Amniotic stem cell (primary cell): Measurements from ENCODE around the gene FOXJ1.

Experiments used
- DNase-seq: peaks from one replicate; lab custom pipeline; 2025; lab: John Stamatoyannopoulos, UW

FOXJ1 gene

DNA sequence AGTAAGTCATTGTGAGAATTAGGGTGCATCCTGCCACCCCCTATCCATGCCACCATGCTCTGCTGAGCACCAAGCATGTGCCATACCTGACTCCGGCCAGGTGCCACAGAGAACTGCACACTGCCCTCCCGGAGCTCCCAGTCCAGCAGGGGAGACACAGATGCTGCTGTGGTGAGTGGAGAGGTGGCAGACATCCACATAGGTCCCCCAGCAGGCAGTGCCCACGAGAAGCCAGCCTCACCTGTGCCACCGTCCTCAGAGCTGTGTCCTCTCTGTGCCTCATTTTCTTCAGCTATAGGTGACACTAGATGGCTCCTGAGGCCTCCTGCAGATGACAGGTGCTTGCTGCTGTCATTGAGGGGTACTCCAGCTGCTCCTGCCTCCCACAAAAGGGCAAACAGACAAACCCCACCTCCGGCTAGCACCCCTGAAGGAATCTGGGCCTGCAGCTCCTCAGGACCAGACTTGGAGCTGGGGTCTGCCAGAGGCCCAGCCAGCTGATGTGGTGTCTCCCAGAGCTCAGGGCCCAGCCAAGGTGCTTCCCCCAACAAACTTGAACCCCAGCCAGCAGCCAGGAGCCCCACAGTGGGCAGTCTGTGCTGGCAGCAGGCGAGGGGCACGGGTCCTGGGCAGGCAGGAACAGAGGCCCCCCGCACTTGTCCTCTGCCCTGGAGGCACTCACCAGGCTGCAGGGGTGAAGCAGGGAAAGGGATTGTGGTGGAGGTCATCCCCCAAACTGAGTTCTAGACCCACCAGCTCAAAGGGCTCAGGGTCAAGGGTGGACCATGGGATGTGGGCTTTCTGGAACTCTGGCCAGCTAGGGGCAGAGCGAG, 17.1 kb downstream of the FOXJ1 start:
- DNase-seq: no peak

DNA sequence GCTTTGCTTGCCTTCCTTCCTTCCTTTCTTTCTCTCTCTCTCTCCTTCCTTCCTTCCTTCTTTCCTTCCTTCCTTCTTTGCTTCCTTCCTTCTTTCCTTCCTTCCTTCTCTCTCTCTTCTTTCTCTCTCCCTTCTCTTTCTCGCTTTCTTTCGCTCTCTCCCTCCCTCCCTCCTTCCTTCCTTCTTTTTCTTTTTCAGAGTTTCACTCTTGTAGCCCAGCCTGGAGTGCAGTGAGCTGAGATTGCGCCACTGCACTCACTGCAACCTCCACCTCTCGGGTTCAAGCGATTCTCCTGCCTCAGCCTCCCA, 17.9 kb downstream of the FOXJ1 start:
- no peak for DNase-seq

DNA sequence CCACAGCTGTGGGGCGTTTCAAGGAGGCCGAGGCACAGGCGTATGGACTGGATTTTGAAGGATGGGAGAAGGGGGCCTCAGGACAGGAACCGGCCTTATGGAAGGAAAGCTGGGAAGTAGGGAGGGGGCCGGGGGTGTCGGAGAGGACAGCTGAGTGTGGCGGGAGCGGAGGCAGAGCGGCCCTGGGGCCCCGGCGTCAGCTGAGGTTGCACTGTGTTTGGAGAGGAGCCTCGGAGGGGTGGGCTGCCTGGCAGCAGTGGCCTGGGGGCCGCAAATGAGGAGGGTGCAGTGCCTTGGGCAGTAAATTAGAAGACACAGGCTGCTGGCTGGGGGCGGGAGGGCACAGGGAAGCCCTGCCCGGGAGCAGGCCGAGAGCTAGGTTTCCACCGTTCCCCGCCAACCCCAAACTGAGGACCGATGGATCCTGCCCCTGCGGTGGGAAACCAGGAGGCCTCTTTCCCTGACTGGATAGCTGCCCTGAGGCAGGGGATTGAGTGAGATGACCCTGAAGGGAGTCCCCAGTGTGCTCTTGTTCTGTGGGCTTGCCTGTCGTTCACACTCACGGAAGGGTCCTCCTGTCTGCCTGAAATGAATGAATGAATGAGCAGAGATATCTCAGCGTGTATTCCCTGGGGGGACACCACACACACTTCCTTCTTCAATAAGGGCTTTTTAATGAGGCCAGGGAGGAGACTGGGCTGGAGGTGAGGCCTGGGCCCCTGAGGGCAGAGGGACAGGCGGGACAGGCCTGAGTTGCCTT, 18.4 kb downstream of the FOXJ1 start:
- no peak for DNase-seq

DNA sequence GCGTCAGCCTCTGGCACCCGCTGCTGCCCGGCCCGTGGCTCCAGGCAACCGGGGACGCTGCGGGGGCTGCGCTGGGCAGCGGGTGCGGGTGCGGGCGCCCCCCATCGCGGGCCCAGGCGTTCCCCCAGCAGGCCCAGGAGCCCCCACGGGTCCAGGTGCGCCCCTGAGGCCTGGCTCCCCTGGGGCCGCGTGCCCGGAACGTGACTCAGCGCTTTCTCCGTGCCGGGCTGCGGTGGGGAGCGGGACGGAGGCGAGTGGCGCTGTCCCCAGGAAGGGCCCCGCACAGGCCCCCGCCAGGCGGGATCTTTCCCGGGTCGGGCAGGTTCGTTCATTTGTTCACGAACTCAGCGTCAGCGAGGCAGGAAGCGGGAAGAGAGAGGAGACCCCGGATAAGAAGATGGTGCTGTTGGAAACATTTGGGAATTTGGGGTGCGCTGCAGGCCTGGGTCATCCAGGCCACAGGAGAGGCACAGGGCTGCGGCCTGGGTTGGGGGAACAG, 19.1 kb downstream of the FOXJ1 start:
- no peak for DNase-seq

DNA sequence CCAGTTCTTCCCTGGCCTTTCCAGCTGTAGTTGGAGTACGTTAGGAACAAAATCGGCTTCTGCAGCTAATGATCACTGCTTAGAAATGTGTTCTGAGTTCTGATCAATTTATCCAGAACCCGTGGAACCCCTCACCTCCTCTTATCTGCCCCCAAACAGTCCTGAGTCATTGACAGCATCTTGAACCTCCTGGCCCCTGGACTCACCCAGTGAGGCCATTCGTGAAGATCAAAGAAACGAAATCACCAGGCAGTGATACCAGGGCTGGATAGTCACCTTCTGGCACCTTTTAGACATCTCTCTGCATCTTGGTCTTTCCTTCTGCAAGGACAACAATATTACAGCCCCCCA, 20.4 kb downstream of the FOXJ1 start:
- DNase-seq: no peak

DNA sequence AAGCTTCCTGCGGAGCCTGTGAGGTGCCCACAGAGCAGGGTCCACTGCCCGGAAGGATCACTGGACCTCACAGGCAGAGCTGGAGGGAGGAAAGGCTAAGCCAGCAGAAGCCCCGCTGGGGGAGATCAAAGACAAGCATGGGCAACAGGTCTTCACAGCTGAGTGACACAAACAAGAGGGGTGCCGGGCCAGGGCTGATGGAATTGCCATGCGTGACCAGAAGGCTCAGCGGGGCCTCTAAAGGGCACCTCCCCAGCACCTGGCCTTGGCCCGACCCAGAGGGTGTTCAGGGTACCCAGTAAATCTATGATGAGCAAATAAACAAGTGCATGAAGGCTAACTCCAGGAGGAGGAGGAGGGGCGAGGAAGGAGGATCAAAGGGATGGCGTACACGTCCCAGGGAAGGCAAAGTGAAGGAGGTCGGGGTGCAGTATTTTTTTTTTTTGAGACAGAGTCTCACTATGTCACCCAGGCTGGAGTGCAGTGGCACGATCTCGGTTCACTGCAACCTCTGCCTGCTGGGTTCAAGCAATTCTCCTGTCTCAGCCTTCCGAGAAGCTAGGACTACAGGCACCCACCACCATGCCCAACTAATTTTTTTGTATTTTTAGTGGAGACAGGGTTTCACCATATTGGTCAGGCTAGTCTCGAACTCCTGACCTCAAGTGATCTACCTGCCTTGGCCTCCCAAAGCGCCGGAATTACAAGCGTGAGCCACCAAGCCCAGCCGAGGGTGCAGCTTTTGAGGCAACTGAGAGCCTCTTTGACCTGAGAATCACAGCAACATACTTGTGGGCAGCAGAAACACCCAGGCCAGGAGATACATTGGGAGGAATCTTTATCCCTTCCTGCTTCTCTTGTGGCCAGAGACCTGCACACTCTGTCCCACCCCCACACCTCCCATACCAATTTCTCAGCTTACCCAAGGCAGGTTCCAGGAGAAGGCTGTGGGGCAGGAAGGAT, 21.4 kb downstream of the FOXJ1 start:
- no peak for DNase-seq

DNA sequence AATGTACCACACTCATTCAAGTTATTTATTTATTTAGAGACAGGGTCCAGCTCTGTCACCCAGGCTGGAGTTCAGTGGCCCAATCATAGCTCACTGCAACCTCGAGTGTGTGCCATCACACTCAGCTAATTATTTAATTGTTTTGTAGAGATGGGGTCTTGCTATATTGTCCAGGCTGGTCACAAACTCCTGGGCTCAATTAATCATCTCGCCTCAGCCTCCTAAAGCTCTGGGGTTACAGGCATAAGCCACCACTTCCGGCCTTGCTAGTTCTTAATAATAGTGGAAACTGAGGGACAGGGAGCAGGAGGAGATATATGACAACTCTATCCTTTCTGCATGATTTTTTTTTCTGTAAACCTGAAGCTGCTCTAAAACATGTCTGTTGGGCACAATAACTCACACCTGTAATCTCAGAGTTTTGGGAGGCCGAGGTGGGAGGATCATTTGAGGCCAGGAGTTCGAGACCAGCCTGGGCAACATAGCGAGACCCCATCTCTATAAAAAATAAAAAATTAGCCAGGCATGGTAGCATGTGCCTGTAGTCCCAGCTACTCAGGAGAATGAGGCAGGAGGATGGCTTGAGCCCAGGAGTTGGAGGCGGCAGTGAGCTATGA, 25.8 kb downstream of the FOXJ1 start:
- no peak for DNase-seq

DNA sequence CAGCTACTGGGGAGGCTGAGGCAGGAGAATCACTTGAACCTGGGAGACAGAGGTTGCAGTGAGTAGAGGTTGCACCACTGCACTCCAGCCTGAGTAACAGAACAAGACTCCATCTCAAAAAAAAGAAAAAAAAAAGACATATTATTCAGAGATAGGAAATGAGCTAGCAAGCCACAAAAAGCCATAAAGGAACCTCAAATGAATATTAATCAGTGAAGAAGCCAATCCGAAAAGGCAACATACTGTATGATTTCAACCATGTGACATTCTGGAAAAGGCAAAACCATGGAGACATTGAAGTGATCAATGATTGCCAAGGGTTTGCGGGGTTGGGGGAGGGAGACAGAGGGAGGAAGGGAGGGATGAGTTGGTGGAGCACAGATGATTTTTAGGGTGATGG, 29.1 kb downstream of the FOXJ1 start:
- no peak for DNase-seq

DNA sequence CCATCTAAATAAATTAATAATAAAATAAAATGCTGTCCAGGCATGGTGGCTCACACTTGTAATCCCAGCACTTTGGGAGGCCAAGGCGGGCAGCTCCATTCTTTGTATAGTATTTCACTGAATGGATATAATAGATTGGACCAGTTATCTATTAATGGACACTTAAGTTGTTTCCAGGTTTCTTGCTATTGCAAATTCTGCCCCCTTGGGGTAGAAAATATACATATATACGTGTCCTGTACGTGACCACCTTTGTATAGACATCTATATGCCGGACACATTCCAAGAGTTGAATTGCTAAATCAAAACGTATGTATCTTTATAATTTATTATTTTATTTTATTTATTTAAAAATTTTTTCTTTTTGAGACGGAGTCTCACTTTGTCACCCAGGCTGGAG, 33.5 kb downstream of the FOXJ1 start:
- no peak for DNase-seq

DNA sequence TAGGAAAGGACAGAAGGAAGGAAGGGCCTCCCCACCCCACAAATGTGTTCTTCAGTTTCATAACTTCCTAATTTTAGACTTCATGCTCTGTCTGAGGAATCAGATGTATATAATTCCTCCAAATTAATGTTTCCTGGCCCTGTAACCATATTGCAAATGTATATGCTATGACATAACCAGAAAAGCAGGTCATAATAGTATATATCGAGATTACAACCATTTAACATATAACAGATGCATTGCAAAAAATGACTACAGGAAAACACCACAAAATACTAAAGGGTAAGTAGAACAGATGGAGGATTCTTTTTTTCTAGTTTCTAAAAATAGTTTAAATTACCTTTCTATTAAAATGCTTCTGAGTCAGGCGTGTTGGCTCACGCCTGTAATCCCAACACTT, 34.3 kb downstream of the FOXJ1 start:
- no peak for DNase-seq

DNA sequence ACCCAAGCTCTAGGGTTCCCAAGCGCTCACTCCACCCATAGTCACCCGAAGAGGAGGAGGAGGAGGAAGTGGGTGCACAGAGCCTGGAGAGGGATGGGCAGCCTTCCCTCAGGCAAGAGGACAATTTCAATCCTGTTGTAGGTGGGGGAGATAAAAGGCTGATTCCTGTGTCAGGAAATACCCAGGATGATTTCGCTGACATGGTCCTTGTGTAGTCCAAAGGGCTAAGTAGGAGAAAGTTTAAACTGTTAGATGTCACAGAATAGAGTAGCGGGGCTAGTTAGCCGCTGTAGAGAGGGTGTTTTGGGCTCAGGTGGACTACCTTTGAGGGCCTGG, 36.2 kb downstream of the FOXJ1 start:
- DNase-seq: no peak

DNA sequence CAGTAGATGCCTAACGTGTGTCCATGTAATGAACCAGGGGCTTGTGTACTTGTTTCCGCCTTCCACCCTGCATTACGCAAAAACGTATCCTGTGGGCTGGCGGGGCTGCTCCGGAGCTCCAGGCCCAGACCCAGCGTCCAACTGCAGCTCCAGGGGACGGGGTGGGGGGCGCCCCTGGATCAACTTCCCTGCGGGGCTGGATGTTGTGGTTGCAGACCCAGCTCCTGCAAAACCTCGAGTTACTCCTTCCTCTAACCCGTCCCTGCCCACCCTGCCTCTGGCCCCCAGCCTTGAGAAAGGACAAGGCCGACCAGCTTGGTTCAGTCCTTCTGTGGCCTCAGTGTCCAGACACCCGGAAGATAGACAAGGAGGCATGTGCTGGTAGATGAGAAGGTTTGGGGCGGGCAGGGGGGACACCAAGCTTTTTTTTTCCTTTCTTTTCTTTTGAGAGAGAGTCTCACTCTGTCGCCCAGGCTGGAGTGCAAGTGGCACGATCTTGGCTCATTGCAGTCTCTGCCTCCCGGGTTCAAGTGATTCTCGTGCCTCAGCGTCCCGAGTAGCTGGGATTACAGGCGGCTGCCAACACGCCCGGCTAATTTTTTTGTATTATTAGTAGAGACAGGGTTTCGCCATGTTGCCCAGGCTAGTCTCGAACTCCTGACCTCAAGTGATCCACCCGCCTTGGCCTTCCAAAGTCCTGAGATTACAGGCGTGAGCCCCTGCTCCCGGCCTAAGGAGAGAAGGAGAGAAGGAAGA, 36.7 kb downstream of the FOXJ1 start:
- DNase-seq: no peak

DNA sequence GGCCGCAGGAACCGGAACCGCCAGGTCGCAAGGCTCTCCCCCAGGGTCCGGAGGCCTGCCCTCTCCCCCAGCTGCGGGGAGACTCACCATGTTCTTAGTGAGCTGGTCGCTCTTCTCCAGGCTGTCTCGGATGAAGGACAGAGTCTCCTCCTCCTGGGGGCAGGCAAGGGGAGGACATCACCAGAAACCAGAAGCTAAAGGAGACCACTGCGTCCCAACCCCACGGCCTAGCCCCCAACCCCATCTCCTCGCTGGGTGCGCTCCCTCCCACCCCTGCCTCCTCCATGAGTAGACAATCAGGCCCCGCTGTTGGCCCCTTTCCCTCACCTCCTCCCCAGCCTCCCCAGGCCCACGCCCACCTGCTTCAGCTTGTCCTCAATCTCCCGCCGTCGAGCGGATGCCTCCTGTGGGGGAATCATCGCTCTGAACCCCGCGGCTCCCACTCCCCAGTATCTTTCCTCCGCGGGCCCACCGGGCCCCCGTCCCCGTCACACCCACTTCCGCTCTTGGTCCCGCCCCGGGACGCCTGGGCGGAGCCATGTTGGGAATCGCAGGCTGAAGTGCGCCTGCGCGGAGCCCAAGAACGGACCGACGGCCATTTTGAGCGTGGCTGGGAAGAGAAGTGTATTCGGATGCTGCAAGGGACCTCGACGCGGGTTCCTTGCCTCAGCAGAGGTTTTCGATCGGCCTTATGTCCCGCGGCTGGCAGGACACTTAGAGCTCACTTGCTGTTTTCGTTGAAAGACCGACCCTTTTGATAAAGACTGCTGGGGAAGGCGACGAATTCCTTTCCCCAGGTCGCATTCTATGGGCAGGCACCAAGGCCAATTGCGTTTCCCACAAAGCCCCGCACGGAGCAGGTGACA, 37.5 kb downstream of the FOXJ1 start, which contains the start of gene EXOC7:
Gene EXOC7, minus strand, starts transcription at position 514 of the 866 bp plus-strand sequence. Its CDS starts 95 bp downstream, at position 419.
- DNase-seq: peak; percentile 83

DNA sequence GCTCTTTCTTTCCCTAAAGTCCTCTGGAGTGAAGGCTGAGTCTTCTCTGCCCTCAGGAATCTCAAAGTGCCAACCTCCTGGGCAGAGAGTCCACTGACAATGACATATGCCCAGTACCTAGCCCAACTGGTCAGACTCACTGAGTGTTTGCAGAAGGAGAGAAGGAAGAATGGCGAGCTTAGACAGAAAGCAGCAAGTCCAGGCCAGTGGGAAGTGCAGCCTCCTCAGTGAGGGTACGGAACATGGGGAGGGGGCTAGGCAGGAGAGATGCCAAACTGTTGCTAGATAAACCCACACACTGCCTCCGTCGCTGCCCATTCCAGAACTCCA, 38.1 kb downstream of the FOXJ1 start:
- no peak for DNase-seq

DNA sequence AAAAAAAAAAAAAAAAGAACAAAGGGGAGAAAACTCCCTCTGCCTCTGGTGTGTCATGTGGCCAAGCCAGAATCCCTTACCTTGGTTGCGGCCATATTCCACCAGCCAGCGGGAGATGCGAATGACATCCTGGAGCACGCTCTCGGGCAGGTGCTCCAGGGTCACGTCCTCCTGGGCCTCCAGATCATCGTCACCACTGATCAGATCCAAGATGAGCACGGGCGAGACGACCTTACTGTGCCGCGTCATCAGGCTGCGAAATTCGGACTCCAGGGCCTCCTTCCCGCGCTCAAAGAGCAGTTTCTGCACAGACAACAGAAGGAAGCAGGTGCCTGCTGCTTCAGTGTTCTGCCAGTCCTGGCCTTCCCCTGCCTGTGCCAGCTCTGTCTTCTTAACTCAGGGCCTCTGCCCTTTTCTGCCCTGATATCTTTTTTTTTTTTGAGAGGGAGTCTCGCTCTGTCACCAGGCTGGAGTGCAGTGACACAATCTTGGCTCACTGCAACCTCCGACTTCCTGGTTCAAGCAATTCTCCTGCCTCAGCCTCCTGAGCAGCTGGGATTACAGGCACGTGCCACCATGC, 43.2 kb downstream of the FOXJ1 start:
- DNase-seq: no peak

DNA sequence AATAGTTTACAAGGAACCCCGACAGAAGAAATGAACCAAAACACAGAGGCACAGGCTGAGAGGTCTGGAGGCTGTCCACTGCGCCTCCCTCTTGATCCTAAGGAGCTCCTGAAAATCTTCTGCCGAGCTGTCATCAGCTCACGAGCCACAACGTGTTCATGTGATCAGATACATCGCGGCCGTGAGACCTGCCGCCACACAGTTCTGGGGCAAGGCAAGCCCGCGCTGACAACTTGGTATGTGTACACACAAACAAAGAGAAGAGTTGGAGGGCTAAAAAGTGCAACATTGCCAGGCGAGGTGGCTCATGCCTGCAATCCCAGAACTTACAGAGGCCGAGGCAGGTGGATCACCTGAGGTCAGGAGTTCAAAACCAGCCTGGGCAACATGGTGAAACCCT, 45.1 kb downstream of the FOXJ1 start:
- no peak for DNase-seq

DNA sequence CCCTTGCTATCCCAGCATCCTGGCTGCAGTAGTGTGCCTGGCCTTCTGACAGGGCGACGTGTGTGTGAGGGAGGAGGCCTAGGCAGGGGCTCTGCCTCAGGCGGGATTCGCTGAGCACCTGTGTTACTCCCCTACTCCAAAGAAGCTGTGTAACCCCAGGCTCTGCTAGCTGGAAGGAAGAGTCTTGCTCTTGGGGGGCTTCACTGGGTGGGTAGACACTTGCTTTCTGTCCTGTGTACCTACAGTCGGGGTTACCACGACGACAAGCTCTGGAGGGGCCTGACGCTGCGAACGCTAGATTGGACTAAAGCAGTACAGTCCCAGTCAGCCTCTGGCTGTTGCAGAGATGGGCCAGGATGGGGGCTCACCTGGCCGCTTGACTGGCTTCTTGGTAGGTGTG, 47.0 kb downstream of the FOXJ1 start:
- no peak for DNase-seq

DNA sequence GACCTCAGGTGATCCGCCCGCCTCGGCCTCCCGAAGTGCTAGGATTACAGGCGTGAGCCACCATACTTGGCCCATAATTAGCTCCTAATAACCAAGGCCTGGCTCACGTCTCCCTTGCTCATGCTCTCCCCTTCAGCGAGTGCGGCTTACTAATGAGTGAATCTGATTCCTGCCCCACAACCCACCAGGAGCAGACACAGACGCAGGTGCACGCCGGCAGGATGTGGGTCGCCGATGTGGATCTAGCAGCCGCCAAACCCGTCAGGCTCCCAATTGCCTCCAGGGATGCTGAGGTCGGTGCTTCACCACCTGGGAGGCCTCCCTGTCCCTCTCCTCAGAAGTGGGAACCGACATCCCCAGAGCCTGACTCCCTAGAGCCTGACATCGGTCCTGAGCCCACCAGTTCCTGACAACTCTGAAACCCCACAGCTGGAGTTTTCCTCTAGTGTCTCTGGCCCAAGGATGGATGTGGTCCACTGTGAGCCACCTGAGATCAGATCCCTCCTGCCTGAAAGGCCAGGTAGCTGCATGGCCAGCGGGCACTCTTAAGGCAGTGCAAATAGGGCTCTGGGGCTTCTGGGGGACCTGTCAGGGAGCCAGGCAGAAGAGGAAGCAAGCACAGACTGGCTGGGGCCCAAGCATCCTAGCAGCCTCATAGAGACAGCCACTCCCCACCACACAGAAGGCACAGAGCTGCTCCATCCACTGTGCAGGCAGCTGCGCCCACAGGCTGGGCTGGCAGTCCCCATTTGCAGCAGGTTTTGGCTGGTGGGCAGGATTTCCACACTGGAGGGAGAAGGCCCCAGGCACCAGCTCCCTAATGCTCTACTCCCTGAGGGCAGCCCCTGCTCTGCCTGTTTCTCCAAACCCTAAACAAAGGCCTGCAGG, 48.3 kb downstream of the FOXJ1 start:
- DNase-seq: no peak
